ENCODE results near the gene NPLOC4.

DNA sequence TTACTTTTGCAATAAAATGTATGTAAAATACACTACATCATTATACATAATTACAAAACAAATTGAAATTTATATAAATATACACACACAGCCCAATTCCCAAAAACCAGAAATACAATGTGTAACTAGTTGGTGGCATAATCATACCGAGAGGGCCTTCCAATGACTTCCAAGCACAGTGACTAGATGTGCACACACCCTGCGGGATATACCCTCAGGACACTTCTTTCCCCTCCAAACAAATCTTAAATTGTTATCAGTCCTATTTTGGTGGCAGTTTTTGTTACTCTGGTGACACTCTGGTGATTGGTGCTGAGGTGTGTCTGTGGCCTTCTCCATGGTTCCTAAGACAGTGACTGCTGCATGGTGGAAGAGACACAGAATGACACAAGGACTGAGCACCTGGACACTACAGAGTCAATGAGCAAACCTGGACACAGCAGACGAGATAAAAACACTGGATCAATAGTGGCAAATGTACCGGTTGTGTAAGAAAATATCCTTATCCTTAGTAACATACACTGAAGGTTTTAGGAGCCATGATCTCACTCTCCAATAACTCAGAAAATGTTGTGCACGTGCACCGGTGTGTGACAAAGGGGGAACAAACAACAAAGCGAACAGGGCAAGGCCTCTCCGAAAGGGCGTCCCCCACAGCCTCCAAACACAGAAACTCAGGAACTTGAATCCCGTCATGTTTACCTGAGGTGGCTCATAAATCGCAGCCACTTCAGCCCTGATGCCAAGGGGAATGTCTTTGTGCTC is 32.9 kb downstream of the NPLOC4 start:
- TF ChIP-seq, protein P1, sequence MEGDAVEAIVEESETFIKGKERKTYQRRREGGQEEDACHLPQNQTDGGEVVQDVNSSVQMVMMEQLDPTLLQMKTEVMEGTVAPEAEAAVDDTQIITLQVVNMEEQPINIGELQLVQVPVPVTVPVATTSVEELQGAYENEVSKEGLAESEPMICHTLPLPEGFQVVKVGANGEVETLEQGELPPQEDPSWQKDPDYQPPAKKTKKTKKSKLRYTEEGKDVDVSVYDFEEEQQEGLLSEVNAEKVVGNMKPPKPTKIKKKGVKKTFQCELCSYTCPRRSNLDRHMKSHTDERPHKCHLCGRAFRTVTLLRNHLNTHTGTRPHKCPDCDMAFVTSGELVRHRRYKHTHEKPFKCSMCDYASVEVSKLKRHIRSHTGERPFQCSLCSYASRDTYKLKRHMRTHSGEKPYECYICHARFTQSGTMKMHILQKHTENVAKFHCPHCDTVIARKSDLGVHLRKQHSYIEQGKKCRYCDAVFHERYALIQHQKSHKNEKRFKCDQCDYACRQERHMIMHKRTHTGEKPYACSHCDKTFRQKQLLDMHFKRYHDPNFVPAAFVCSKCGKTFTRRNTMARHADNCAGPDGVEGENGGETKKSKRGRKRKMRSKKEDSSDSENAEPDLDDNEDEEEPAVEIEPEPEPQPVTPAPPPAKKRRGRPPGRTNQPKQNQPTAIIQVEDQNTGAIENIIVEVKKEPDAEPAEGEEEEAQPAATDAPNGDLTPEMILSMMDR (conservative IDR thresholded peaks at IDR 0.05 in 1 of 2, IDR thresholded peaks at IDR 0.05 in 1 of 2; ENCODE audit: extremely low read depth in 1 of 2, insufficient read depth in 1 of 2, low read depth in 1 of 2, low read length in 2 of 2) = no peak
- TF ChIP-seq EZH2 (IDR thresholded peaks at IDR 0.05; ENCODE audit: borderline replicate concordance, low read length) = no peak
